ENCODE results near the gene TMTC2. TPM values are rescaled to one million over a fixed set of nuclear protein-coding genes. Genes with fewer than 3 reads are reported as not detected.

TMTC2 gene
- total and polyA plus RNA-seq, 2 experiments from 2014 or later: 0.36 to 5.6 TPM

GRCh38 chr12:82858534-82858917 is 171.8 kb downstream of the TMTC2 start:
- no peak overlapping the region for H2AFZ ChIP-seq
- H3K4me2 ChIP-seq (ENCODE audit: unreplicated experiment): no peak overlapping the region
- no peaks in the 10 kb centered on the region for H3K36me3 ChIP-seq (ENCODE audit: low read depth)
- 79 to 80% methylated on average over 3 of the region's 3 CpGs for WGBS, 2 experiments (ENCODE audit: low coverage in 1 of 2, low lambda C conversion rate in 2 of 2, missing lambda C conversion rate in 2 of 2)
- H3F3A ChIP-seq (ENCODE audit: insufficient read depth): no peaks in the 10 kb centered on the region
- H4K20me1 ChIP-seq (ENCODE audit: insufficient read depth): no peaks in the 10 kb centered on the region
- no peaks in the 10 kb centered on the region for H3K9me2 ChIP-seq (ENCODE audit: insufficient read depth)
- H3K9me3 ChIP-seq (ENCODE audit: low read depth): no peaks in the 10 kb centered on the region
- no peak overlapping the region for H3K9ac ChIP-seq
- no peak for TF ChIP-seq EZH2 (IDR thresholded peaks at IDR 0.05; ENCODE audit: insufficient read depth, poor library complexity, severe bottlenecking)
- no peak for TF ChIP-seq EZH2phosphoT487 (IDR thresholded peaks at IDR 0.05; ENCODE audit: insufficient read depth, low read depth)
- no peaks in the 10 kb centered on the region for H3K27me3 ChIP-seq (replicated peaks; ENCODE audit: insufficient read depth)
- in situ Hi-C loops (cut with MboI): no loop called here
- no peak overlapping the region for H3K27ac ChIP-seq
- H3K4me3 ChIP-seq: no peak overlapping the region
- H3K79me2 ChIP-seq (ENCODE audit: insufficient read depth): no peaks in the 10 kb centered on the region
- peaks cover 13% of the 10 kb centered on the region; the same call in 1 of the 2 replicates for H3K4me1 ChIP-seq (ENCODE audit: insufficient read depth)
- DNase-seq: no peak

- Histone ChIP-seq H3F3A (ENCODE audit: insufficient read depth) (no peaks in the 10 kb centered on the region), H2AFZ (no peak overlapping the region), H3K79me2 (ENCODE audit: insufficient read depth) (no peaks in the 10 kb centered on the region), H3K27me3 (replicated peaks; ENCODE audit: insufficient read depth) (no peaks in the 10 kb centered on the region), H3K4me2 (ENCODE audit: unreplicated experiment) (peak overlapping the region; percentile 3), H3K36me3 (ENCODE audit: low read depth) (no peaks in the 10 kb centered on the region), H3K9ac (no peak overlapping the region), H3K9me2 (ENCODE audit: insufficient read depth) (no peaks in the 10 kb centered on the region), H3K9me3 (ENCODE audit: low read depth) (no peaks in the 10 kb centered on the region), H3K27ac (no peak overlapping the region), H3K4me1 (ENCODE audit: insufficient read depth) (peaks cover 13% of the 10 kb centered on the region; the same call in 1 of the 2 replicates), H3K4me3 (no peak overlapping the region), H4K20me1 (ENCODE audit: insufficient read depth) (no peaks in the 10 kb centered on the region)
- TF ChIP-seq EZH2 (IDR thresholded peaks at IDR 0.05; ENCODE audit: insufficient read depth, poor library complexity, severe bottlenecking) (no peak), EZH2phosphoT487 (IDR thresholded peaks at IDR 0.05; ENCODE audit: insufficient read depth, low read depth) (no peak)
- WGBS, 2 experiments (ENCODE audit: low coverage in 1 of 2, low lambda C conversion rate in 2 of 2, missing lambda C conversion rate in 2 of 2): 0 to 8% methylated on average over 1 of the region's 1 CpG
- peak; percentile 32 for DNase-seq
- in situ Hi-C loops (cut with MboI): no loop called here
Observed at GRCh38 chr12:82862069-82862841, 175.5 kb downstream of the TMTC2 start.

GRCh38 chr12:82862876-82863649 is 176.4 kb downstream of the TMTC2 start:
- H3K4me3 ChIP-seq: no peak overlapping the region
- TF ChIP-seq EZH2 (IDR thresholded peaks at IDR 0.05; ENCODE audit: insufficient read depth, poor library complexity, severe bottlenecking) (no peak), EZH2phosphoT487 (IDR thresholded peaks at IDR 0.05; ENCODE audit: insufficient read depth, low read depth) (no peak)
- H3K27ac ChIP-seq: no peak overlapping the region
- peaks cover 13% of the 10 kb centered on the region; the same call in 1 of the 2 replicates for H3K4me1 ChIP-seq (ENCODE audit: insufficient read depth)
- H2AFZ ChIP-seq: no peak overlapping the region
- no peak overlapping the region for H3K9ac ChIP-seq
- H3K79me2 ChIP-seq (ENCODE audit: insufficient read depth): no peaks in the 10 kb centered on the region
- no peak overlapping the region for H3K4me2 ChIP-seq (ENCODE audit: unreplicated experiment)
- no peaks in the 10 kb centered on the region for H3K9me3 ChIP-seq (ENCODE audit: low read depth)
- WGBS, 2 experiments (ENCODE audit: low coverage in 1 of 2, low lambda C conversion rate in 2 of 2, missing lambda C conversion rate in 2 of 2): 64 to 72% methylated on average over 6 of the region's 6 CpGs
- H4K20me1 ChIP-seq (ENCODE audit: insufficient read depth): no peaks in the 10 kb centered on the region
- no peaks in the 10 kb centered on the region for H3K27me3 ChIP-seq (replicated peaks; ENCODE audit: insufficient read depth)
- no peak for DNase-seq
- H3K9me2 ChIP-seq (ENCODE audit: insufficient read depth): no peaks in the 10 kb centered on the region
- in situ Hi-C loops (cut with MboI): no loop called here
- H3K36me3 ChIP-seq (ENCODE audit: low read depth): no peaks in the 10 kb centered on the region
- H3F3A ChIP-seq (ENCODE audit: insufficient read depth): no peaks in the 10 kb centered on the region

GRCh38 chr12:82866227-82866775 is 179.6 kb downstream of the TMTC2 start:
- Histone ChIP-seq H3K9ac (no peak overlapping the region), H3K36me3 (ENCODE audit: low read depth) (no peaks in the 10 kb centered on the region)
- WGBS, 2 experiments (ENCODE audit: low coverage in 1 of 2, low lambda C conversion rate in 2 of 2, missing lambda C conversion rate in 2 of 2): 93 to 96% methylated on average over 4 of the region's 4 CpGs

More at GRCh38 chr12:82866227-82866775, 179.6 kb downstream of the TMTC2 start:
- in situ Hi-C loops (cut with MboI): no loop called here
- no peaks in the 10 kb centered on the region for H3K9me2 ChIP-seq (ENCODE audit: insufficient read depth)
- no peak overlapping the region for H2AFZ ChIP-seq
- H3K4me2 ChIP-seq (ENCODE audit: unreplicated experiment): no peak overlapping the region
- no peaks in the 10 kb centered on the region for H3K79me2 ChIP-seq (ENCODE audit: insufficient read depth)
- H3K27me3 ChIP-seq (replicated peaks; ENCODE audit: insufficient read depth): no peaks in the 10 kb centered on the region
- DNase-seq: no peak
- H4K20me1 ChIP-seq (ENCODE audit: insufficient read depth): no peaks in the 10 kb centered on the region
- H3K9me3 ChIP-seq (ENCODE audit: low read depth): no peaks in the 10 kb centered on the region
- H3K27ac ChIP-seq: no peak overlapping the region
- no peaks in the 10 kb centered on the region for H3F3A ChIP-seq (ENCODE audit: insufficient read depth)
- H3K4me3 ChIP-seq: no peak overlapping the region
- H3K4me1 ChIP-seq (ENCODE audit: insufficient read depth): peaks cover 12% of the 10 kb centered on the region; the same call in 1 of the 2 replicates
- TF ChIP-seq EZH2phosphoT487 (IDR thresholded peaks at IDR 0.05; ENCODE audit: insufficient read depth, low read depth): no peak
- TF ChIP-seq EZH2 (IDR thresholded peaks at IDR 0.05; ENCODE audit: insufficient read depth, poor library complexity, severe bottlenecking): no peak

Measured in GM23248 (cell line).